ENCODE results near the gene TMEM126B.
"Not testable (repeated sequence)": the region's sequence is repeated elsewhere in the genome, so short reads cannot be mapped to it uniquely, and the experiment has no call there.

DNA sequence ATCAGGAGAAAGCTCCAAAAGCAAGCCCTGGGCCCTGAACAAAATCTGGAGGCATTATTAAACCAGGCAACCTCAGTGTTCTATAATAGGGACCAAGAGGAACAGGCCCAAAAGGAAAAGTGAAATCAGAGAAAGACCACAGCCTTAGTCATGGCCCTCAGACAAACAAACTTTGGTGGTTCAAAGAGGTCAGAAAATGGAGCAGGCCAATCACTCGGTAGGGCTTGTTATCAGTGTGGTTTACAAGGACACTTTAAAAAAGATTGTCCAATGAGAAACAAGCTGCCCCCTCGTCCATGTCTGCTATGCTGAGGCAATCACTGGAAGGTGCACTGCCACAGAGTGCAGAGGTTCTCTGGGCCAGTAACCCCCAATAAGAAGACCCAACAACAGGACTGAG is 19.1 kb upstream of the TMEM126B start:
- TF ChIP-seq SP1 (IDR thresholded peaks at IDR 0.05); ZNF384 (IDR thresholded peaks at IDR 0.05); TARDBP (IDR thresholded peaks at IDR 0.05); L3MBTL2 (conservative IDR thresholded peaks at IDR 0.05); FOXA1 (IDR thresholded peaks at IDR 0.05): not testable (repeated sequence)
- TF ChIP-seq, protein P1, sequence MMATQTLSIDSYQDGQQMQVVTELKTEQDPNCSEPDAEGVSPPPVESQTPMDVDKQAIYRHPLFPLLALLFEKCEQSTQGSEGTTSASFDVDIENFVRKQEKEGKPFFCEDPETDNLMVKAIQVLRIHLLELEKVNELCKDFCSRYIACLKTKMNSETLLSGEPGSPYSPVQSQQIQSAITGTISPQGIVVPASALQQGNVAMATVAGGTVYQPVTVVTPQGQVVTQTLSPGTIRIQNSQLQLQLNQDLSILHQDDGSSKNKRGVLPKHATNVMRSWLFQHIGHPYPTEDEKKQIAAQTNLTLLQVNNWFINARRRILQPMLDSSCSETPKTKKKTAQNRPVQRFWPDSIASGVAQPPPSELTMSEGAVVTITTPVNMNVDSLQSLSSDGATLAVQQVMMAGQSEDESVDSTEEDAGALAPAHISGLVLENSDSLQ (IDR thresholded peaks at IDR 0.05) = not testable (repeated sequence)

Measured in HEK293T (cell line).